NCI-H69 (cell line): Measurements from ENCODE around the gene PLA1A.
"Not testable (repeated sequence)": the region's sequence is repeated elsewhere in the genome, so short reads cannot be mapped to it uniquely, and the experiment has no call there.

Experiments
- DNase-seq: peaks from one replicate; lab custom pipeline; 2025; lab: John Stamatoyannopoulos, UW

The PLA1A gene

GRCh38 chr3:119579366-119580066 lies 18.2 kb upstream of the PLA1A start, which contains the start of gene ADPRH:
Gene ADPRH, plus strand, starts transcription at chr3:119579492. Its CDS starts 2,678 bp downstream, at chr3:119582170.
- DNase-seq, result peak; percentile 34

DNA sequence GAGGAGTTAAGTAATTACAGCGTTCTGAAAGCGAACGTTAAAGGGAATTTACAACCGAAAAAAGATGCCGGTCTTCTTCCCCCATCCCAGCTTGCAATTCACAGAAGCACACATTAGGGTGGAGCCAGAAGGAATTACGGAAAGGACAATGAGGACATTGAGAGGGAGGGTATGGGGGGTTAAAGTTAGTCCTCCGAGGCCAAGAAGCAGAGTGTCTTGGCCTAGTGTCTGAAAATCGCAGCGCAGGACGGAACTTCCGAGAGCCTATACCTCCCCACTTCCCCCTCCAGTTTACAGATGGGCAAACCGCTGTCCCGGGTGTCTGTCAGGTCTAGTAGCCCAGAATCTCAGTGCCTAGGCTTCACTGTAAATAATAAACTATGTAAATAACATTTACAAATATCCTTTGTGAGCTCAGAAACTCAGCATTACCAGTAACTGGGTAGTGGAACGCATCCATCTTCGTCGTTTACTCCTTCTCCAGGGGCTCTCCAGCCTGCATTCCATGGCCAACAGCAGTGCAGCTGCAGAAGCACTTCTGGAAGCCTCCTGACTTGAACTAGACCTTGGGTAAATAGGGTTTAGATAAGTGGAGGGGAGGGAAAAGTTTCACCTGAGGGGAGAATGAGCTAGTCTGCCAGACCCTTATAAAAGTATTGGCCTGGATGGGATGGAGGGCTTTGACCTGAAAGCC lies 17.5 kb upstream of the PLA1A start:
- no peak for DNase-seq

GRCh38 chr3:119582178-119582577 lies 15.5 kb upstream of the PLA1A start:
- DNase-seq, result no peak

DNA sequence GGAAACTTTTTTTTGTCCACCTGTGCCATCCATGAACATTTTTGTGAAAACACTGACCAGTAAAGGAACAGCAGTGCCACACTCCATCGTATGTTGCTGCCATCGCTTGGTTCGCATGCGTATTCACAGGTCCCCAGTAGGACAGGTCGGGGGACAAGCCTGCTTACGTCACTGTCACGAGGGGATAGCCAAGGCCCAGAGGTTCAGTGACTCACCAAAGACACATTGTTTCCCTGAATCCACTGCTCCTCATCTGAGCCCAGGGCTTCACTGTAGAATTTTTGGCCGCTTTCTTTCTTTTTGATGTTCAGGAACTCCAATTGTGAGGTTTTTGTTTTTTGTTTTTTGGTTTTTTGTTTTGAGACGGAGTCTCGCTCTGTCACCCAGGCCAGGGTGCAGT lies 12.5 kb upstream of the PLA1A start:
- no peak for DNase-seq

- no peak for DNase-seq
Measured at GRCh38 chr3:119585856-119586570, 11.7 kb upstream of the PLA1A start.

DNA sequence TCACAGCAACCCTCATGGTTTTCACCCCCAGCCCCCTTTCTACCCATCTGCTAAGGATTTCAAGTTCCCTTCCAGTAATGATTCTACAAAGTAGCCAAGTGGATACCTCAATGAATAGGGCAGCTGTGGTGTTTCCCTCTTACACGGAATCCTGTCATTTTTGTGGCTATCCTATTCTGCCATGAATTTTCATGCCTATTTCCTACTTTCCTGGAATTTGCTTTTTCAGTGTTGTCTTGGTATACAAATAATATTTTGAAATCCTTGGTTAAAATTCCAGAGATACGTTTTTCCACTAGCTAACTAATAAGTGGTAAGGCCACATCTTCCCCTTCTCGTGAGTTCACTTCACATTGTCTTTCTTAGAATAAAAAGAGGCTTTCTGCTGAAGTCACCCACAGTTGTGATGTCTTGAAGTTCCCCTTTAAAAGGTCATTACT lies 10.9 kb upstream of the PLA1A start:
- DNase-seq, result no peak

- peak; percentile 3 for DNase-seq
Measured at GRCh38 chr3:119588112-119588511, 9.6 kb upstream of the PLA1A start.

DNA sequence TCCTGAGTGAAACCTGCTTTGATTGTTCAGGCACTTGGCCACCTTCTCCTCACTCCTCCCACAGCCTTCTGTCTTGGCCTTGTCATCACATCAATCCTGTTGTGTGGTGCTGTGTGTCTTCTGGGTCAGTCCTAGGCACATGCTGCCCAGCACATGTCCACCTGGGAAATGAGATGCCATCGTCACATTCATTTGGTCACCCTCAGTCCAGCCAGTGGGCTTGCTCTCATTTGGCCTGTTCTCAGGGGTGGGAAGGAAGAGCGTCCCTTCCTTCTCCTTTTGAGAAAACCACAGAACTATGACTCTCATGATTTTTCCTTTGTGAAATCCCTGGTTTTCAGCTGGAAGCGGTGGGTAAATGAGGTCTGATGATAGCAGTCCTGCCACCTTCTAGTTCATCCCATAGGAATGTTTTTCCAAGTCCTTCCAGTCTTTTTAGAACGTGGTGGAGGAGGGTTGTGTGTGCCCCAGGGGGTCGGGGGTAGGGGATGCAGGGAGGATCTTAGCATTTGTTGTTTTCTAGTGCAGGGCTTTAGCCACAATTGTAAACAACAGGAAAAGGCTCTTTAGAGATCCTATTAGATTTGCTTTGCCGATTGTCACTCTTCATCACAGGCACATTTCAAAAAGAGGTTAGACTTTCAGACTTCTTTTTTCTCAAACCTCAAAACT lies 8.4 kb upstream of the PLA1A start:
- DNase-seq, result no peak

GRCh38 chr3:119590706-119591105 lies 7.0 kb upstream of the PLA1A start:
- DNase-seq, result no peak

DNA sequence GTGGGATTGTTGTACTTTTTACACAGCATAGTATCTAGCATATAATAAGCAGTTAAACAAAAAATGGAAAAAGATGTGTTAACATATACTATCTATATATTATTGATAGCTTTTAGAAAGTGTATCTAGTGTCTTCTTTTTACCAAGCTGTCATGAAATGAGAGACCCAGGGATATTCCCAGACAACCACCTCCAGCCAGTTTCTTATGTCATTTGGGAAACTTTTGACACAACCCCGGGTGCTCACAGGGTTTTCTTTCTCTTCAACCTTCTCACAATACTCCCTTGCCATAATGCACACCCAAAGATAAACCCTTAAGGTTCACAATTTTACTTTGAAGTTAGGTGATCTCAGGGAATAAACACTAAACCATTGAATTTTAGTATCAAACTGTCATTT lies 4.8 kb upstream of the PLA1A start:
- no peak for DNase-seq

DNA sequence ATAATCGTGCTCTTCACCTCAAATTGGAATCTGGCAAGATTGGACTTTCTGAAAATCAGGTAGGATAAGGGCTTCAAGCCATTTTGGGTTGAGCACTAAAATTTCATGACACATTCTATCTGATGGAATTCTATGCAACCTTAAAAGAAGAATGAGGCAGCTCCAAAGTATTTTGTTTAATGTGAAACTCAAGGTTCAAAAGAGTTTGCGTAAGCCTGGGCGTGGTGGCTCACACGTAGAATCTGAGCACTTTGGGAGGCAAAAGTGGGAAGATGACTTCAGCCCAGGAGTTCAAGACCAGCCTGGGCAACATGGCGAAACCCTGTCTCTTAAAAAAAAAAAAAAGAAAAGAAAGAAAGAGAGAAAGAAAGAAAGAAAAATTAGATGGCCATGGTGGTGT lies 3.6 kb upstream of the PLA1A start:
- DNase-seq, result no peak

GRCh38 chr3:119594929-119595328 lies 2.8 kb upstream of the PLA1A start:
- DNase-seq, result not testable (repeated sequence)

DNA sequence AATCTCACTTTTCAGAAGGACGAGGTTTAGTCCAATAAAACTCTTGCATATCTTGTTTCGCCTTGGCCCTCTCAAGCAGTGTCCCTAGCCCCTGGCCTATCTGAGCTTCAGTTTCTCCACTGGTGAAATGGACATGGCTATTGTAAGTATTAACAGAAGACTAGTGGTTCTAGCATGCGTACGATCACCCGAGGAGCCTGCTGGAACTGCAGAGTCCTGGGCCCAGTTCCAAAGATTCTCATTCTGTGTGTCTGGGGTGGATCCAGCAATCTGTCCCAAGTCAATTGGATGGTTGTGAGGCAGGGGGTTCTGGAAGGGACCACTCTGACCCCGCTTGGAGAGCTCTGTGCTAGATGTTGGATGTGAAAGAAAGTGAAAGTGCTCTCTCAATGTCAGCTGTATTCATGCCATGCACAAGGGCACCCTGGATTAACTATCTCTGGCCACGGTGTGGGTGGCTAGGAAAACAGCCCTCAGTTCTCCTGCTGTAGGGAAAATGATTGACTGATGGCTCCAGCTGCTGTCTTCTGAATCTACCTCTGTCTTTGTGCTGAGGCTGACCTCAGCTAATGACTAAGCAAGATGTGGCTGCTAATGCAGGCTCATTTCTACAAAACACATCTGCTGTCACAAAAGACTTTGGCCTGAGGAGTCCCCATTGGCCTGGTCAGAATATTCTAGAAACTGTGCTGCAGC lies 1.9 kb upstream of the PLA1A start:
- no peak for DNase-seq

DNA sequence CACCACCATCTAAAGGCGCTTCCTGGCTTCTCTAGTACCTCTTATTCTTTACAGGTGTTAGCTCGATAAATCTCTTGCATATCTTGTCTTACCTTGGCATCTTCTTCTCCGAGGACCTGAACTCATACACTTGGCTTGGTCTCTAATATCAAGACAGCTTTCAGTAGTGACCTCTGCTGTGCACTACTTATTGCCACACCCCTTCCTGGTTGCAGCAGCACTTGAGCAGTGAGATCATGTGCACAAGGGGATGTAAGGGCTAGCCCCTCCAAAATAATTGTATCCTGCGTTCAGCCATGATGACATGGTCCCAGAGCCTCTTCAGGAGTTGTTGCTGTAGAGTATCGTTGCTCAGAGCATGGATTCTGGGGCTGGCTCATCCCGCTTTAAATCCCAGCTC lies 1.3 kb upstream of the PLA1A start:
- DNase-seq, result no peak

DNA sequence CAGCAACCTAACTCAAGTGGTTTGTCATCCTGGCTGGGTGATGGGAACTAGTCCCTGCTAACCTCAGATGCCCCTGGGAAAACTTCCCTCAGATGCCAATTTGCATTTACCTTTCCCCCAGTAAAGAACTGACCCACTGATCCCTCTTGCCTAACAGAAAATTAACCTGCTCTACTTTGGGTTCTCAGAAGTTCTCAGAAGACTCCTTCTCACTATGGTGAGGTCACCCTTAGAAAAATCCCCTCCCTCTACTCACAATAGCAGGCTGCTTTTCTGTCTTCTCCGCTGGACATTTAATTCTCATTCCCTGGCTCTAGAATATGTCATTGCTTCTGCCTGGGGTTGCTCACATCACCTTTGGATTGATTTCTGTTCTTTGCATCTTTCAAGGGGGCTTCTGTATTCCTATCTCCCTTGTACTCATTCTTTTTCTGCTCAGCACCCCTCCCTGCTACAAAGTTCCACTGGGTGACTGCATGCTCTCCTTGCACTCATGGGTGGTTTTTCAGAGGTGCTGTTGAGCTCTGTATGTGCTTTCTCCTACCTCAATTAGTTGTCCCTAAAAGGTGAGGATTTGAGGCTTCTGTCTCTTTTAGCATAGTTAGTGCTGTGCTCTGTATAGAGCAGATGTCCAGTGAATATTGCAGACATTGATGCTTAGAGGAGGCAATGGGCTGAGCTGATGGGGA lies 869 bp downstream of the PLA1A start:
- DNase-seq, result no peak

GRCh38 chr3:119599558-119600174 lies 2.0 kb downstream of the PLA1A start:
- no peak for DNase-seq

DNA sequence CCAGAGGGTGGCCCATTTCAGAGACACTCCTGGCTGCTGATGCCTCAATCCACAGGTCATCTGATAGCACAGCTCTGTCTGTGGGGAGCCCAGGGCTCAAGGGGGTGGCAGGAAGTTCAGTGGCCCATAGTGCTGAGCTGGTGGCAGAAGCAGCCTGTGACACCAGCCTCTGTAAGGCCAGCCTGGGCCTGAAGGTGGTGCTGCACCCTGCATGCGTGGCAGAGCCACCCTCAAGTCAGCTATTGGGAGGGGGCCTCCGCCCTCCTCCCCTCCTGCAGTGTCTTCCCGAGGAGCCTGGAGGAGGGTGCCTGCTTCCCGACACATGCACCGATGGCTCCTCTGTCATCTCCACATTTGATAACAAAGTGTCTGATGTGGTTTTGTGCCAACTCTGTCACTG lies 3.0 kb downstream of the PLA1A start:
- peak; percentile 15 for DNase-seq

GRCh38 chr3:119601154-119601553 lies 3.5 kb downstream of the PLA1A start:
- no peak for DNase-seq

DNA sequence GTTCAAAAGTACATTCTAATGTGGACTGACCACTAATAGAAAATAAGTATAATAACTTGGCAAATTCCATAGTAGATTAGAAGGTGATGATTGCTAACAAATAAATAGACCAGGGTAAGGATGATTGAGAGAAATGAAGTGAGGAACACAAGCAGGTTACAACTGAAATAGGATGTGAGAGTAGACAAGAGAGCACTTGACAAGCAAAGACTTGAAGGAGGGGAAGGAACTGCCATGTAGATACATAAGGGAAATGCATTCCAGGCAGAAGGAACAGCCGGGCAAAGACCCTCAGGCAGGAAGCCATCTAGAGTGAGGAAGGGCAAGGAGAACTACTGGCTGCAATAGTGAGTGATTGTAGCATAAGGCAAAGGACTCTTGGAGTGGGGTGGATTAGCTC lies 5.0 kb downstream of the PLA1A start:
- no peak for DNase-seq

- no peak for DNase-seq
Measured at GRCh38 chr3:119604878-119605277, 7.2 kb downstream of the PLA1A start.
